B cell (primary cell): ENCODE measurements around the gene ZCCHC2. TPM values are rescaled to one million over a fixed set of nuclear protein-coding genes. Genes with fewer than 3 reads are reported as not detected.

ENCODE experiments used
- ATAC-seq: fragments of 200-7000 bp; cut with Tn5 transposase; one replicate; pipeline ENCODE4 v1.10.0; 2021; ENCODE audit warnings: low read depth, mild to moderate bottlenecking, moderate number of reproducible peaks, moderate library complexity
- CTCF ChIA-PET: fragments of 350-600 bp; sonication (Branson Sonifier 250); formaldehyde crosslinking; loops from one replicate; lab custom pipeline; 2021; ENCODE audit warnings: antibody characterized with exemption, inconsistent platforms; lab: Charles Lee
- POLR2A ChIA-PET: fragments of 350-600 bp; sonication (Branson Sonifier 250); formaldehyde crosslinking; loops from one replicate; lab custom pipeline; 2021; ENCODE audit warnings: antibody characterized with exemption; lab: Charles Lee
- DNase-seq: peaks from one replicate; pipeline ENCODE4 v3.0.0; 2013
- H2AFZ ChIP-seq: 2 replicates; pipeline ENCODE4 v1.6.1; 2012; ENCODE audit warnings: mild to moderate bottlenecking, low read depth, low read length; ENCODE audit not compliant: insufficient read depth, poor library complexity, severe bottlenecking
- H3K27ac ChIP-seq, 2 donors: 1 replicate in 1 of 2; 2 replicates in 1 of 2; pipeline ENCODE4 v1.5.1; 2012 to 2013; ENCODE audit warnings: low read length in 2 of 2, mild to moderate bottlenecking in 2 of 2, moderate library complexity in 1 of 2
- H3K27me3 ChIP-seq, 4 experiments: fragments of 200-600 bp in 1 of 4; sonication (generic) in 1 of 4; replicated peaks in 1 of 4; 1 replicate in 2 of 4; 2 replicates in 2 of 4; pipeline versions ENCODE4 v1.6.1 to v1.7.0; 2013 to 2016; ENCODE audit warnings: low read length in 3 of 4, mild to moderate bottlenecking in 2 of 4, mixed read lengths in 1 of 4, moderate library complexity in 1 of 4; ENCODE audit not compliant: insufficient read depth in 4 of 4, control insufficient read depth in 3 of 4; ENCODE audit errors: control extremely low read depth in 1 of 4
- H3K36me3 ChIP-seq, 2 experiments: replicated peaks in 1 of 2; 1 replicate in 1 of 2; 2 replicates in 1 of 2; pipeline versions ENCODE4 v1.6.1 to v1.7.1; 2013; ENCODE audit warnings: low read length in 1 of 2; ENCODE audit not compliant: insufficient read depth in 2 of 2, control insufficient read depth in 1 of 2; ENCODE audit errors: control extremely low read depth in 1 of 2, extremely low read depth in 1 of 2
- H3K4me1 ChIP-seq, 2 donors: fragments of 200-600 bp in 1 of 2; sonication (generic) in 1 of 2; 1 replicate in 1 of 2; 2 replicates in 1 of 2; pipeline versions ENCODE4 v1.5.1 to v1.6.1; 2013 to 2017; ENCODE audit warnings: low read length in 2 of 2; ENCODE audit not compliant: control insufficient read depth in 2 of 2, insufficient read depth in 2 of 2
- H3K4me2 ChIP-seq: replicated peaks from 2 replicates; pipeline ENCODE3; 2012; ENCODE audit warnings: mild to moderate bottlenecking, low read depth, low read length; ENCODE audit not compliant: poor library complexity, severe bottlenecking
- H3K4me3 ChIP-seq, 5 experiments: fragments of 200-600 bp in 1 of 5; sonication (generic) in 1 of 5; 1 replicate in 3 of 5; 2 replicates in 2 of 5; pipeline versions ENCODE4 v1.5.1 to v1.7.0; 2011 to 2016; ENCODE audit warnings: low read length in 4 of 5, mild to moderate bottlenecking in 4 of 5, low read depth in 2 of 5, control low read depth in 1 of 5, moderate library complexity in 1 of 5; ENCODE audit not compliant: insufficient read depth in 1 of 5; ENCODE audit errors: control extremely low read depth in 1 of 5, extremely low read depth in 1 of 5
- H3K79me2 ChIP-seq: fragments of 200-600 bp; sonication (generic); one replicate; pipeline ENCODE4 v1.6.0; 2016; ENCODE audit warnings: low read length; ENCODE audit not compliant: control insufficient read depth, insufficient read depth
- H3K9ac ChIP-seq: fragments of 200-600 bp; sonication (generic); 2 replicates; pipeline ENCODE4 v1.6.1; 2017; ENCODE audit warnings: mild to moderate bottlenecking, low read length, moderate library complexity
- H3K9me3 ChIP-seq, 3 donors: one replicate each; pipeline versions ENCODE4 v1.6.1 to v1.7.1; 2013; ENCODE audit warnings: low read length in 2 of 3; ENCODE audit not compliant: control insufficient read depth in 2 of 3, insufficient read depth in 1 of 3; ENCODE audit errors: control extremely low read depth in 1 of 3
- H4K20me1 ChIP-seq: 2 replicates; pipeline ENCODE4 v1.6.0; 2012; ENCODE audit warnings: mild to moderate bottlenecking, low read length; ENCODE audit not compliant: insufficient read depth, control insufficient read depth, poor library complexity, severe bottlenecking
- H3K27ac Mint-ChIP-seq: one replicate; pipeline ENCODE4 v1.8.0; 2021; ENCODE audit warnings: mixed read lengths
- H3K27me3 Mint-ChIP-seq: one replicate; pipeline ENCODE4 v1.8.0; 2021; ENCODE audit warnings: mixed read lengths
- H3K4me1 Mint-ChIP-seq: one replicate; pipeline ENCODE4 v1.8.0; 2021; ENCODE audit warnings: mixed read lengths
- H3K4me3 Mint-ChIP-seq: one replicate; pipeline ENCODE4 v1.8.0; 2021; ENCODE audit warnings: mixed read lengths
- H3K9me3 Mint-ChIP-seq: one replicate; pipeline ENCODE4 v1.8.0; 2022; ENCODE audit warnings: mixed read lengths; ENCODE audit not compliant: insufficient read depth
- CTCF ChIP-seq: fragments of 200-600 bp; IDR thresholded peaks from one replicate; pipeline ENCODE4 v1.8.0; 2022; ENCODE audit warnings: antibody characterized with exemption, mild to moderate bottlenecking
- EZH2 ChIP-seq: IDR thresholded peaks from 2 replicates; pipeline ENCODE4 v1.6.1; 2012; ENCODE audit warnings: borderline replicate concordance, low read depth, mild to moderate bottlenecking, moderate library complexity, low read length; ENCODE audit not compliant: insufficient read depth, poor library complexity, severe bottlenecking
- WGBS: methylation state at CpG from one replicate; pipeline ENCODE4 v1.1.5; 2013; ENCODE audit warnings: missing lambda C conversion rate; ENCODE audit not compliant: insufficient coverage; 5-methylcytosine and 5-hydroxymethylcytosine counted together
- intact Hi-C: fragments of 100-400 bp; cut with micrococcal nuclease; formaldehyde crosslinking; loops from one replicate; pipeline ENCODE4 v1.10.0; 2022
- polyA plus RNA-seq: library from polyadenylated mRNA; depleted of rRNA; stranded (reverse); fragments of >200 nt; gene quantifications from 2 replicates; pipeline ENCODE4 v1.2.3, GENCODE V29; 2012
- total RNA-seq, 2 donors: library from RNA; stranded (reverse); fragments of 120-200 nt in 1 of 2; gene quantifications; 1 replicate in 1 of 2; 2 replicates in 1 of 2; pipeline versions ENCODE4 v1.2.3 to v1.2.4, GENCODE V29; 2013 to 2022

The ZCCHC2 gene
- total and polyA plus RNA-seq, 2 donors (not counting 1 experiment from before 2014, with no cell fraction given), result 24.5 to 53.7 TPM

GRCh38 chr18:62558015-62558663, 35.3 kb downstream of the ZCCHC2 start:
- ChIA-PET CTCF (no interaction called here), POLR2A (no interaction called here)
- H3K4me3 ChIP-seq, result no peak overlapping the region
- H4K20me1 ChIP-seq, result no peaks in the 10 kb centered on the region
- no peaks in the 10 kb centered on the region for H3K79me2 ChIP-seq
- Mint-ChIP-seq H3K27ac (peak overlapping the region; percentile 62), H3K27me3 (no peaks in the 10 kb centered on the region), H3K4me1 (peaks cover 26% of the 10 kb centered on the region), H3K4me3 (no peak overlapping the region), H3K9me3 (no peaks in the 10 kb centered on the region)
- H3K36me3 ChIP-seq, result peaks cover 25 to 54% of the 10 kb centered on the region in 2 experiments
- peak overlapping the region in 1 of 2 donors; percentile 24 for H3K27ac ChIP-seq
- no peak overlapping the region for H2AFZ ChIP-seq
- no peak overlapping the region for H3K4me2 ChIP-seq
- H3K27me3 ChIP-seq, result no peaks in the 10 kb centered on the region
- WGBS, result 6% methylated on average over 2 of the region's 6 CpGs
- H3K9ac ChIP-seq, result no peak overlapping the region
- TF ChIP-seq EZH2 (no peak), CTCF (no peak)
- no peaks in the 10 kb centered on the region for H3K9me3 ChIP-seq
- DNase-seq (peak; percentile 18), ATAC-seq (no peak)
- intact Hi-C loops, result no loop called here
- peaks cover 10% of the 10 kb centered on the region in 2 donors for H3K4me1 ChIP-seq

GRCh38 chr18:62564044-62564443, 41.2 kb downstream of the ZCCHC2 start:
- CTCF ChIA-PET, result no interaction called here
- Histone ChIP-seq H3K9me3 (no peaks in the 10 kb centered on the region), H3K4me1 (no peaks in the 10 kb centered on the region), H3K36me3 (peaks cover 21 to 73% of the 10 kb centered on the region in 2 experiments), H3K27me3 (no peaks in the 10 kb centered on the region), H3K9ac (no peak overlapping the region), H3K79me2 (no peaks in the 10 kb centered on the region), H3K27ac (no peak overlapping the region), H3K4me2 (no peak overlapping the region), H4K20me1 (no peaks in the 10 kb centered on the region), H3K4me3 (no peak overlapping the region), H2AFZ (no peak overlapping the region)
- H3K27me3 Mint-ChIP-seq, result no peaks in the 10 kb centered on the region
- intact Hi-C loops, result no loop called here
- no peaks in the 10 kb centered on the region for H3K9me3 Mint-ChIP-seq
- ATAC-seq (no peak), DNase-seq (no peak)
- no peak overlapping the region for H3K27ac Mint-ChIP-seq
- H3K4me3 Mint-ChIP-seq, result no peak overlapping the region
- H3K4me1 Mint-ChIP-seq, result no peaks in the 10 kb centered on the region
- TF ChIP-seq EZH2 (no peak), CTCF (no peak)
- no CpG with 5 or more reads among the region's 3 CpGs for WGBS
- POLR2A ChIA-PET, result no interaction called here
